HG03520 (cell line): ENCODE data around the gene SIDT2.
"Not testable (repeated sequence)": the region's sequence is repeated elsewhere in the genome, so short reads cannot be mapped to it uniquely, and the experiment has no call there.

ENCODE experiments used
- ATAC-seq: cut with Tn5 transposase; IDR thresholded peaks from one replicate; pipeline ENCODE4 v1.9.1; 2021; ENCODE audit warnings: mild to moderate bottlenecking, moderate library complexity; ENCODE audit not compliant: unreplicated experiment

Gene SIDT2

GRCh38 chr11:117171404-117172061 lies 7.0 kb upstream of the SIDT2 start:
- ATAC-seq = no peak

DNA sequence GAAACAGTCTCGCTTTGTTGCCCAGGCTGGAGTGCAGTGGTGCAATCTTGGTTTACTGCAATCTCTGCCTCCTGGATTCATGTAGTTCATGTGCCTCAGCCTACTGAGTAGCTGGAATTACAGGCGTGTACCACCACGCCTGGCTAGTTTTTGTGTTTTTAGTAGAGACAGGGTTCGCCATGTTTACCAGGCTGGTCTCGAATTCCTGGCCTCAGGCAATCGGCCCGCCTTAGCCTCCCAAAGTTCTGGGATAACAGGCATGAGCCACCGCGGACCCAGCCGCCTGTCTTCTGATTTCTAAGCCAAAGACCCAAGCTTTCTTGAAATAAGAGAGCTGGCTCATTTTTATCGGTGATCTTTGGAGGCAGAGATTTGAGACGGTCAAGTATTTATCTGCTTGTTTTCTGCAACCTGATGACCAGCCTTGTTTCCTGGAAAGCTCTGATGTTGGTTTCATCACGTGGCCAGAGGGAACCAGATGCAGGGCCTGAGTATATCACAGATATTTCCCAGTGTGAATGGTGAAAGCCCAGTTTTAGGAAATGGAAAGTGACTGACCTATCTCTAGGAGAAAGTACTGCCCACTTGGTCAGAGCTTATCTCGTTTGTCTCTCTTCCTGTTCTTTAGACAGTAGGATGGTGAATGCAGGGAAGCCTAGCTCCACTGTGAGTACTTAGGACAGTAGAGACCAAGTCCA lies 5.7 kb upstream of the SIDT2 start:
- ATAC-seq = no peak

- no peak for ATAC-seq
Measured at GRCh38 chr11:117175104-117175503, 3.4 kb upstream of the SIDT2 start.

DNA sequence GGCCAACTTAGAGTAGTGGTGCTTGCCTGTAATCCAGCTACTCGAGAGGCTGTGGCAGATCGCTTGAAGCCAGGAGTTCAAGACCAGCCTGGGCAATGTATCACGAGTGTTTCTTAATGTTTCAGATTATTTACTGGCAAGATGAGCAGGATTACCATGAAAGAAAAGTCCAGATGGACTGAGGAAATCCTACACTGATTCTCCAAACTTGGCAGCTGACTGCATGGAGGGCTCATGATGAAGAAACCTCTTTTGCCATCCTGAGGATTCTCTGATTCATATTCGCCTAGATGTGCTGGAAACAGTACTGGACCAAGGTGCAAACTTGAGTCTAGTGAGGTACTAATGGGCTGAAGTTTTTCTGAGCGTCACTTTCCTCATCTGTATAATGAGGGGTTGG lies 2.8 kb upstream of the SIDT2 start:
- no peak for ATAC-seq

DNA sequence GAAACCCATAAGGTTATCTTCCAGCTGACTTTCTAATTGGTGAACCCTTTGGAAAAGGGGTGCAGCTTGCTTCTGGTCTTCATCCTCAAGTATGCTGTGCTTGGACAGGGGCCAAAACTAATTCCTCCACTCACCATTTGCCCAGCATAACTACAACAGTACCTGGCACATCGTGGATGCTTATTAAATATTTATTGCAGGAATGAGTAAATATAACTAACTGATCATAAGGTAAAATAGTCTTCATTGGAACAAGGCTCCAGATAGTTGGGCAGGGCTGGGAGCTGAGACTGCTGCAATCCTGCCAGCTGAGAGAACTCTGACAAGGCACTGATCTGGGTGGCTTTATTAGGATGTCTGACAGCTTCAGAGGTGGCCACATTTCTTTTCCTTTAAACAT lies 2.4 kb upstream of the SIDT2 start:
- no peak for ATAC-seq

DNA sequence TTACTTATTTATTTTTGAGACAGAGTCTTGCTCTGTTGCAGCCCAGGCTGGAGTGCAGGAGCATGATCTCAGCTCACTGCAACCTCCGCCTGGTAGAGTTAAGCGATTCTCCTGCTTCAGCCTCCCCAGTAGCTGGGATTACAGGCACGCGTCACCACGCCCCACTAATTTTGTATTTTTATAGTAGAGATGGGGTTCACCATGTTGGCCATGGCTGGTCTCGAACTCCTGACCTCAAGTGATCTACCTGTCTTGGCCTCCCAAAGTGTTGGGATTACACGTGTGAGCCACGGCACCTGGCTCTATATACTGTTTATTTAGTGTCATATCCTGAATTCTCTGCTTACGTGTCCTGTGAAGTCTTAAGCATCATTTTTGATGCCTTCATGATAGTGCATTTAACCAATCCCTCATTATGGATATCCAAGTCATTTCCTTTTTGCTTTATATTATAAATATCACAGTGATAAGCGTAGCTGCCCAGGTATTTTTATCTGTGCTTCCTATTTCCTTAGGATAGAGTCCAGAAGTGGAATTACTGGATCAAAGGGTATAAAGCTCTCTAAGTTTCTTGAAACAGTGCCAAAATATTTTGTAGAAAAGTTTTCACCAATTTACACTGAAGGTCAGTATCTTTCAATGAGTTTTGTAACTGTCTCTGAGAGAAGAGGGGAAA lies 871 bp upstream of the SIDT2 start:
- no peak for ATAC-seq

- peak; percentile 31 for ATAC-seq
Measured at GRCh38 chr11:117179048-117179999, 781 bp downstream of the SIDT2 start.

- ATAC-seq = no peak
Measured at GRCh38 chr11:117180020-117180419, 1.5 kb downstream of the SIDT2 start.

DNA sequence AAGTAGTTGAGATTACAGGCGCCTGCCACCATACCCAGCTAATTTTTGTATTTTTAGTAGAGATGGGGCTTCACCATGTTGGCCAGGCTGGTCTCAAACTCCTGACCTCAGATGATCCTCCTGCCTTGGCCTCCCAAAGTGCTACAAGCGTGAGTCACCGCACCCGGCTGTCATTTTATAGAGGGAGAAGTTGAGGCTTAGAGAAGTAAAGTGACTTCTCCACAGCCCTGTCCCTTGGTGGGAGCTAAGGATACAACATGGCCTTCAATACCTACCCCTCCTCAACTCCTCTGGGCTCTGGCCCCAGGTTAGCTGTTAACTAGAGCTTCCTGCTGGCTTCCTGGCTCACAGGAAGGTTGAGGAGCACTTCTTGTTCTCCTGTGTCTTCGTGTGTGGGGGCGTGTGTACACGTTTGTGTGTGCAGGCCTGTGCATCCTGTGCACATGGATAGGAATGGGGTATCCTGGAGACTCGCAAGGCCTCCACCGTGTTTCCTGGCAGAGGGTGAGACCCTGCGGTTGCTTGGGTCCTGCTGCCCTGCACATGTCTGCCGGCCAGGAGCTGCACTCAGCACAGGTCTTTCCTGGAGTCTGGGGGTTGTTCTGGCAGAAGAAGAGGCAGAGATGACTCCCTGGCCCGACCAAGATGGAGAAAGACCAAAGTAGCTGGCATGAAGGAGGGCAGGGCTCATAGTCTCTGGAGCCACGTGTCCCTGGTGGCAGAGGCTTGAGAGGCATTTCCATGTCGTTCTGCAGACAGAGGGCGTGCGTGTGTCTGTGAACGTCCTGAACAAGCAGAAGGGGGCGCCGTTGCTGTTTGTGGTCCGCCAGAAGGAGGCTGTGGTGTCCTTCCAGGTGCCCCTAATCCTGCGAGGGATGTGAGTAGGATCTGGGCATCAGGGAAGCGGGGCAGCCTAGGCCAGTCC lies 2.4 kb downstream of the SIDT2 start:
- no peak for ATAC-seq

DNA sequence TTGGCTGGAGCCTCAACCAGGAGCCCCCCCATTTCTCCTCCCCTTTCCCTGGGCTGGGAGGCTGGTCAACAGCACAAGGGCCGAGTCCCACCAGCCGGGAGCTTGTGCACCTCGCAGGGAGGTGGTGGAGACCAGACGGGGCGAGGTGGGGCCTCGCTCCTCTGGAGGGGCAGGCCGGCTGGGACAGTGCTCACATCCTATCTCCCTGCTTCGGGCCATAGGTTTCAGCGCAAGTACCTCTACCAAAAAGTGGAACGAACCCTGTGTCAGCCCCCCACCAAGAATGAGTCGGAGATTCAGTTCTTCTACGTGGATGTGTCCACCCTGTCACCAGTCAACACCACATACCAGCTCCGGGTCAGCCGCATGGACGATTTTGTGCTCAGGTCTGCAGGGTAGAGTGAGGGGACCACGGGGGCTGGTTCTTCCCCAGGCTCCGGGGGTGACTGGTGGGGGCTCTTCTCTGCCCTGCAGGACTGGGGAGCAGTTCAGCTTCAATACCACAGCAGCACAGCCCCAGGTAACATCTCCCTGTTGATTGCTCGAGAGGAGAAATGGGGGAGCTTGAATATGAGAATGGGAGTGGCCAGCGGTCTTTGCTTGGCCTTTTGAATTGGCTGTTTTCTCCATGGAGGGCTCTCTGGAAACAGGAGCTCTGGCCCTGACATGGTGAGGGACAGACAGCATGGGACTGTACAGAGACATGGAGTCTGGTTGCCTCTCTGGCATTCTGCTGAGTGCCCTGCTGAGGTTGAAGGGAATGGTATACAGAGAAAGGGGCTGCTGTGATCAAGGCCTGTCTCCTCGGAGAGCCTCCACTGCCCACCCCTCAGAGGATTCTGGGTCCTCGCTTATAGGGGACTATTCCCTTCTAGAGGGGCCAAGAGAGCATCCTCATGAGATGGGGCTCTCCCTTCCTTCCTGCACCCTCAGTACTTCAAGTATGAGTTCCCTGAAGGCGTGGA lies 3.3 kb downstream of the SIDT2 start:
- ATAC-seq = no peak

- ATAC-seq = no peak
Measured at GRCh38 chr11:117182551-117182935, 4.0 kb downstream of the SIDT2 start.

DNA sequence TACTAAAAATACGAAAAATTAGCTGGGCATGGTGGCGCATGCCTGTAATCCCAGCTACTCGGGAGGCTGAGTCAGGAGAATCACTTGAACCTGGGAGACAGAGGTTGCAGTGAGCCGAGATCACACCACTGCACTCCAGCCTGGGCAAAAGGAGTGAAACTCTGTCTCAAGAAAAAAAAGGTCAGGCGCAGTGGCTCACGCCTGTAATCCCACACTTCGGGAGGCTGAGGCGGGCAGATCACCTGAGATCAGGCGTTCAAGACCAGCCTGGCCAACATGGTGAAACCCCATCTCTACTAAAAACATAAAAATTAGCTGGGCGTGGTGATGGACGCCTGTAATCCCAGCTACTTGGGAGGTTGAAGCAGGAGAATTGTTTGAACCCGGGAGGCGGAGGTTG lies 4.6 kb downstream of the SIDT2 start:
- not testable (repeated sequence) for ATAC-seq

- no peak for ATAC-seq
Measured at GRCh38 chr11:117183724-117184349, 5.3 kb downstream of the SIDT2 start.

DNA sequence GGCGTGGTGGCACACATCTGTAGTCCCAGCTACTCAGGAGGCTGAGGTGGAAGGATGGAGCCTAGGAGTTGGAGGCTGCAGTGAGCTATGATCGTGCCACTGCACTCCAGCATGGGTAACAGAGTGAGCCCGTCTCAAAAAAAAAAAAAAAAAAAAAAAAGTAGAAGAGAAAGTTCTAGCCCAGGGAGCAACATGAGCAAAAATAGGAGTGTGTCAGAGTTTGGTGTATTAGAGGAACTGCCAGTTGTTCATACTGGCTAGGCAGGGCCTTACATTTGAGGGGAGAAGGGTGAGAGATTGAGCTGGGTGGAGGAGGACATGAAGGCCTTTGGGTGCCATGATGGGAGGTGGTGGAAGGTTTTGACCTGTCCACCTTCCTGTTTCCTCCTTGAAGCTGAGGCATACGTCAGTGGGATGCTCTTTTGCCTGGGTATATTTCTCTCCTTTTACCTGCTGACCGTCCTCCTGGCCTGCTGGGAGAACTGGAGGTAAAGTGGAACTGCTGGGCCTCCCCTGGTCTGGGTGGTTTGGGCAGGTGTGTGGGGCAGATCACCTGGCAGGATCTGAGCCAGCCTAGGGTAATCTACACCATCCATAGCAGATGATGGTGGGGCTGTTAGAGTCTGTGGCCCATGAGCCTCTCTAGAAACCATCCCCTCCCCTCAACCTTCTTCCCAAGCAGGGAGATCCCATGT lies 7.3 kb downstream of the SIDT2 start:
- ATAC-seq = no peak

DNA sequence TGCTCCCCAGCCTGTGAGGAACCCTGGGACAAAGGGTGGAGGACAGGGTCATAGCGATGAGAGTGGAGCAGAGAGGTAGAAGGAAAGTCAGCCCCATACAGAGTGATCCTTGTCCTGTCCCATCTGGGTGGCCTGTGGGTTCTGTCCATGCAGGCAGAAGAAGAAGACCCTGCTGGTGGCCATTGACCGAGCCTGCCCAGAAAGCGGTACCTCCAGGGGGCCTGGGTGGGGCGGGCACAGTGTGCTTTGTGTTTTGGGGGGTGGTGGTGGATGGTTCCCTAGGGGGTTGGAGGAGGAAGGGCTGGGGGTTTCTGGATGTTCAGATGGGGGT lies 7.9 kb downstream of the SIDT2 start:
- ATAC-seq = no peak

DNA sequence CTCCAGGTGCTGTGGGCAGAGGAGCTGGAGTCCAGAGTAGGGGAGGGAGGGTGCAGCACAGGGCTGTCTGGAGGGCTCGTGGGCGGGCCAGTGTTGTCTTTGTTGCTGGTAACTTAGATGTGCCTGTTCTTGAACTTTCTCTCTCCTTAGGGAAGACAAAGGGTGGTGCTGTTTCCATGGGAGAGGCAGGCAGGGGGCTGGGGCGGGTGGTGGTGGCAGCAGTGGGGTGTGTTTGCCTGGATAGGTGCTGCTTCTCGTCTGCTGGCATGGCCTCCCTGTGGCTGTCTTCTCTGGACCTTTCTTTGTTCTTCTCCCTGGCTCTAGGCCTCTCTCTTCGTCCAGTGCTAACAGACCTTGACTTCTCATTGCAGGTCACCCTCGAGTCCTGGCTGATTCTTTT lies 8.5 kb downstream of the SIDT2 start:
- ATAC-seq = no peak

DNA sequence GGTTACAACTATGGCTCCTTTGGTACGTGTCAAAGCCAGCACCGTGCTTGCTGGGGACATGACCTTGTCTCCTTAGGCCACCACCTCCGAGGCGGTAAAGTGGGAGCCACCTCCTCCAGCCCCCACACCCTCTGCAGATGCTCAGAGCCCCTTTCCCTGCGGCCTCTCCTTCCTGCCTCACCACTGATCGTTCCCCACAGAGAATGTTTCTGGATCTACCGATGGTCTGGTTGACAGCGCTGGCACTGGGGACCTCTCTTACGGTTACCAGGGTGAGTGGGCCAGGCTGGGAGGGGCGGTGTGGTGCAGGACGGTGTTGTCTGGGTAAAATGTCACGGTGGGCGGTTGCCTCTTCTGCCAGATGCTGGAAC lies 8.9 kb downstream of the SIDT2 start:
- no peak for ATAC-seq
